Activated CD4-positive, alpha-beta T cell treated with anti-CD3 and anti-CD28 coated beads, Interleukin-2, Interleukin-6, amounts not matched to agents 100 ng/mL and 50 ng/mL, durations not matched to agents 16 hours and 8 hours (primary cell): ENCODE results near the gene LPAR6.
"Not testable (repeated sequence)": the region's sequence is repeated elsewhere in the genome, so short reads cannot be mapped to it uniquely, and the experiment has no call there.

Experiments
- DNase-seq: peaks from one replicate; pipeline ENCODE4 v3.0.0-alpha.2; 2020

LPAR6 gene

GRCh38 chr13:48412881-48413351 is at the start of gene LPAR6:
LPAR6 (minus strand) TSS chr13:48413113; CDS start chr13:48412423, 690 bp downstream.
- peak; percentile 60 for DNase-seq

GRCh38 chr13:48457578-48458242 is 44.8 kb upstream of the LPAR6 start:
- no peak for DNase-seq

- no peak for DNase-seq
Measured at GRCh38 chr13:48456546-48456945, 43.6 kb upstream of the LPAR6 start.

GRCh38 chr13:48451196-48451595 is 38.3 kb upstream of the LPAR6 start:
- DNase-seq = not testable (repeated sequence)

GRCh38 chr13:48449656-48450055 is 36.7 kb upstream of the LPAR6 start:
- DNase-seq = no peak

- peak; percentile 17 for DNase-seq
Measured at GRCh38 chr13:48448959-48449614, 36.2 kb upstream of the LPAR6 start.

GRCh38 chr13:48448285-48448958 is 35.5 kb upstream of the LPAR6 start:
- DNase-seq = peak; percentile 18

GRCh38 chr13:48446464-48446863 is 33.6 kb upstream of the LPAR6 start:
- DNase-seq = no peak

GRCh38 chr13:48443442-48444208 is 30.7 kb upstream of the LPAR6 start:
- peak; percentile 27 for DNase-seq

GRCh38 chr13:48437371-48437770 is 24.5 kb upstream of the LPAR6 start:
- DNase-seq = no peak

- DNase-seq = no peak
Measured at GRCh38 chr13:48436661-48437288, 23.9 kb upstream of the LPAR6 start.

- no peak for DNase-seq
Measured at GRCh38 chr13:48434200-48434599, 21.3 kb upstream of the LPAR6 start.

GRCh38 chr13:48431987-48432615 is 19.2 kb upstream of the LPAR6 start:
- DNase-seq = no peak

GRCh38 chr13:48431431-48431830 is 18.5 kb upstream of the LPAR6 start:
- no peak for DNase-seq

- no peak for DNase-seq
Measured at GRCh38 chr13:48429886-48430285, 17.0 kb upstream of the LPAR6 start.

GRCh38 chr13:48429036-48429435 is 16.1 kb upstream of the LPAR6 start:
- DNase-seq = no peak

GRCh38 chr13:48426755-48427298 is 13.9 kb upstream of the LPAR6 start:
- DNase-seq = not testable (repeated sequence)

- DNase-seq = no peak
Measured at GRCh38 chr13:48426052-48426451, 13.1 kb upstream of the LPAR6 start.

- DNase-seq = no peak
Measured at GRCh38 chr13:48424212-48424611, 11.3 kb upstream of the LPAR6 start.

- not testable (repeated sequence) for DNase-seq
Measured at GRCh38 chr13:48422003-48422402, 9.1 kb upstream of the LPAR6 start.

GRCh38 chr13:48415516-48415915 is 2.6 kb upstream of the LPAR6 start:
- DNase-seq = no peak

- DNase-seq = no peak
Measured at GRCh38 chr13:48414501-48414900, 1.6 kb upstream of the LPAR6 start.
